K562 (cell line): ENCODE data around the gene ROBO3. TPM values are rescaled to one million over a fixed set of nuclear protein-coding genes. Genes with fewer than 3 reads are reported as not detected.

Source experiments
- C11orf30 ChIP-seq: fragments of 450-650 bp; IDR thresholded peaks from 2 replicates; pipeline ENCODE4 v1.6.1; 2016; ENCODE audit warnings: low read depth, mild to moderate bottlenecking
- CEBPG ChIP-seq, 3 experiments: fragments of 200-800 bp in 1 of 3; sonication (Bioruptor generic) in 1 of 3; sonication (generic) in 1 of 3; formaldehyde crosslinking in 1 of 3; IDR thresholded peaks in 2 of 3; conservative IDR thresholded peaks in 1 of 3; 2 replicates each; pipeline versions ENCODE4 v1.6.1 to v1.8.0; 2016 to 2022; ENCODE audit warnings: missing compliant biosample characterization in 2 of 3, missing genetic modification characterization in 2 of 3, mild to moderate bottlenecking in 1 of 3, missing genetic modification reagents in 1 of 3
- CTCF ChIP-seq, 3 experiments: IDR thresholded peaks in 2 of 3; conservative IDR thresholded peaks in 1 of 3; 2 replicates each; pipeline ENCODE4 v1.5.1; 2011 to 2012; ENCODE audit warnings: low read length in 3 of 3, mild to moderate bottlenecking in 3 of 3, control low read depth in 2 of 3, improper control_type of control experiment in 1 of 3, inconsistent platforms in 1 of 3, low read depth in 1 of 3, mixed read lengths in 1 of 3, moderate library complexity in 1 of 3; ENCODE audit not compliant: insufficient read depth in 2 of 3
- CTCFL ChIP-seq: IDR thresholded peaks from 2 replicates; pipeline ENCODE4 v1.6.1; 2011; ENCODE audit warnings: borderline replicate concordance, low read depth, mild to moderate bottlenecking, moderate library complexity, low read length; ENCODE audit not compliant: insufficient read depth, poor library complexity, severe bottlenecking
- LCOR ChIP-seq: sonication (generic); formaldehyde crosslinking; IDR thresholded peaks from 2 replicates; pipeline ENCODE4 v1.8.0; 2022; ENCODE audit warnings: mild to moderate bottlenecking, missing genetic modification reagents
- MAX ChIP-seq: sonication (generic); formaldehyde crosslinking; IDR thresholded peaks from 2 replicates; pipeline ENCODE4 v1.9.0; 2022; ENCODE audit warnings: mild to moderate bottlenecking, missing genetic modification reagents
- MAZ ChIP-seq, 2 experiments: fragments of 450-650 bp in 1 of 2; sonication (generic) in 1 of 2; formaldehyde crosslinking; IDR thresholded peaks in 1 of 2; conservative IDR thresholded peaks in 1 of 2; 2 replicates each; pipeline versions ENCODE4 v1.4.0 to v1.5.0; 2020; ENCODE audit warnings: mild to moderate bottlenecking in 1 of 2, missing genetic modification reagents in 1 of 2
- PATZ1 ChIP-seq: fragments of 250-450 bp; sonication (Bioruptor Pico); IDR thresholded peaks from 2 replicates; pipeline ENCODE4 v1.5.0; 2020; ENCODE audit warnings: mild to moderate bottlenecking, borderline replicate concordance
- RAD21 ChIP-seq, 2 experiments: fragments of 250-450 bp in 1 of 2; fragments of 450-650 bp in 1 of 2; sonication (Bioruptor Pico) in 1 of 2; formaldehyde crosslinking in 1 of 2; IDR thresholded peaks in 1 of 2; conservative IDR thresholded peaks in 1 of 2; 2 replicates each; pipeline versions ENCODE4 v1.4.0 to v1.8.0; 2020 to 2022; ENCODE audit warnings: mild to moderate bottlenecking in 2 of 2, moderate library complexity in 1 of 2
- RB1 ChIP-seq: fragments of 450-650 bp; IDR thresholded peaks from 2 replicates; pipeline ENCODE4 v1.6.1; 2017; ENCODE audit warnings: low read depth, mild to moderate bottlenecking
- ZBTB33 ChIP-seq: sonication (generic); formaldehyde crosslinking; IDR thresholded peaks from 2 replicates; pipeline ENCODE4 v1.8.1; 2023; ENCODE audit warnings: mild to moderate bottlenecking, missing genetic modification reagents
- ZNF511 ChIP-seq: sonication (generic); formaldehyde crosslinking; IDR thresholded peaks from 2 replicates; pipeline ENCODE4 v1.8.0; 2022; ENCODE audit warnings: mild to moderate bottlenecking, missing genetic modification reagents
- ZNF780A ChIP-seq: fragments of 250-450 bp; sonication (Bioruptor Pico); IDR thresholded peaks from 2 replicates; pipeline ENCODE4 v1.5.0; 2021; ENCODE audit warnings: mild to moderate bottlenecking
- polyA plus RNA-seq, 8 experiments: library from polyadenylated mRNA; depleted of rRNA in 4 of 8; stranded (reverse) in 5 of 8; unstranded in 3 of 8; fragments of >200 nt; fragmentation: Nextera tagmentation in 2 of 8; fragmentation: Illumina TruSeq in 1 of 8; extraction: Ambion mirVana in 2 of 8; extraction: Trizol in 1 of 8; gene quantifications; 2 replicates each; pipeline versions ENCODE4 v1.2.1 to v1.2.3, GENCODE V29; 2011 to 2014; ENCODE audit warnings: inconsistent platforms in 1 of 8, missing spikeins in 1 of 8
- total RNA-seq, 7 experiments: library from RNA; depleted of rRNA in 6 of 7; stranded (reverse); fragments of >200 nt in 6 of 7; fragmentation: Illumina TruSeq in 2 of 7; extraction: Trizol in 2 of 7; gene quantifications; 2 replicates each; pipeline versions ENCODE4 v1.2.1 to v1.2.3, GENCODE V29; 2011 to 2021; ENCODE audit warnings: low replicate concordance in 1 of 7

ROBO3 gene
- total and polyA plus RNA-seq, 9 of the 15 experiments (the other 6 are each of a cell fraction or from before 2014, with no cell fraction given) = 0.29 to 1.4 (median 0.97) TPM; not detected in 2

GRCh38 chr11:124865902-124866851 lies 945 bp downstream of the ROBO3 start (continued):
- TF ChIP-seq PATZ1 (CRISPR knock-in tag) (no peak), ZNF780A (no peak), LCOR (CRISPR knock-in tag) (peak; percentile 82), CEBPG (CRISPR knock-in tag; IDR thresholded peaks at IDR 0.05) (no peak), CEBPG (tag; conservative IDR thresholded peaks at IDR 0.05 in 1 of 2, IDR thresholded peaks at IDR 0.05 in 1 of 2) (no peak), CTCFL (peak; percentile 67), ZNF511 (CRISPR knock-in tag) (peak; percentile 79; the same call in 1 of the 2 replicates), MAX (CRISPR knock-in tag) (0 out of 2 replicates have a peak, but pooled peaks have one; percentile 23), RB1 (peak; percentile 75; the same call in 1 of the 2 replicates), RAD21 (CRISPR knock-in tag; conservative IDR thresholded peaks at IDR 0.05 in 1 of 2, IDR thresholded peaks at IDR 0.05 in 1 of 2) (peak; percentile 40 to 68), ZBTB33 (peak; percentile 64; the same call in 1 of the 2 replicates), MAZ (CRISPR knock-in tag; conservative IDR thresholded peaks at IDR 0.05 in 1 of 2, IDR thresholded peaks at IDR 0.05 in 1 of 2) (peak in 1 of 2 experiments; percentile 47; a peak in 2 of 4 replicates), CTCF (IDR thresholded peaks at IDR 0.05 in 2 of 3, conservative IDR thresholded peaks at IDR 0.05 in 1 of 3; ENCODE audit: insufficient read depth in 2 of 3, low read depth in 1 of 3, low read length in 3 of 3) (peak; percentile 70 to 84 (median 82)), C11orf30 (no peak)
